ENCODE measurements around the gene AHNAK2.

The AHNAK2 gene

DNA sequence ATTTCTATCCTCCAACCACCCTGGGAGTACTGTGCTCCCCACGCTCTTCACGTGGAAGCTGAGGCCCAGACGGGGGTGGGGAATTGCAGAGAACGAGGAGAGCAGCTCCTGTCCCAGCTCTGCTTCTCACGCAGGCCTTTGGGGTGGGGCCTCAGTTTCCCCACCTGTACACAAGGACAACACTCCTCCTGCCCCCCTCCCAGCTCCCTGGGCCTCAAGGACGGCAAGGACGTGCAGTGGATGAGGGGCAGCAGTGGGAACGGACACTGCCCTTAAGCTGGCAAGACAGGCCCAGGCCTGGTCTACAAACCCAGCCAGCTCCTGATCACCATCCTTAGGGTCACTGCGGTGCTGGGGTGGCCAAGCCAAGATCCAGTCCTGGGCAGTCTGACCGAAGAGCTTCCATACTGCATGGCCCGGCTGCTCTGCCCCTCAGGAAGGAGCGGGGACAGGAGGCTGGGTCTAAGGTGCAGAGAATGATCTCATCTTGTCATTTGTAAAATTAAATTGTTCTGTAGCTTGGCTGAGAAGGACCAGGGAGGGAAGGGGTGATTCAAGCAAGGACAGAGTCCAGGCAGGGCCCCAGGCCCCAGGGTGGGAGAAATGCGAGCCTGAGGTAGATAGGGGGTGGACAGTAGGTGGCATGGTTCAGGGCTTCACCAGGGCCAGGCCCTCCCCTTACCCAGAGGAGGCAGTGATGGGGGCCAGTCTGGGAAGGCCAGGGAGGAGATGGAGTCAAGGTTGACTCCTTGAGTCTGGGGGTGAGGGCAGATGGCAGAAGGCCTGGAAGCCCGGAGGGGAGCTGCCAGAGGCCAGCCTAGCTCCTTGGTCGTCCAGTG is 6.1 kb upstream of the AHNAK2 start:
- no peak for DNase-seq

DNA sequence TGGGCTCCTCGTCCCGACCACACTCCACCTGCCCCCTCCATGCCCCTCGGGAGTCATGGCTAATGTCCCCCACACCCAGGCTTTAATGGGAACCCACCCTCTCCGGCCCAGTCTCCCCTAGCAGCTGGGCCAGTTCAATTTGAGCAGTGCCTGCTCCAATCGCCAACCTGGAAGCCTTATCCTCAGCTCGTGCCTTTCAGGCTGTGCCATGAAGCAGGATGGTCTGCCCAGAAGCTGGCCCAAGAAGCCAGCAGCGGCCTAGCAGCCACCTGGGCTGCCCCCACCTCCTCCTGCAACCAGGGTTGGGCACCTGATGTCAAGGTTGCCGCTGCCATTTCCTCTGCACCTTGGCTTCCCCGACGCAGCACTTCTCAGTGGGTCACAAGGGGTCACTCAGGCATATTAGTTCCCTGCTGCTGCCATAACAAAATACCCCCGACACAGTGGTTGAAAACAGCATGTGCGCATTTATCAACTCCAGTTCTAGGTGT is 5.1 kb upstream of the AHNAK2 start:
- DNase-seq = no peak

DNA sequence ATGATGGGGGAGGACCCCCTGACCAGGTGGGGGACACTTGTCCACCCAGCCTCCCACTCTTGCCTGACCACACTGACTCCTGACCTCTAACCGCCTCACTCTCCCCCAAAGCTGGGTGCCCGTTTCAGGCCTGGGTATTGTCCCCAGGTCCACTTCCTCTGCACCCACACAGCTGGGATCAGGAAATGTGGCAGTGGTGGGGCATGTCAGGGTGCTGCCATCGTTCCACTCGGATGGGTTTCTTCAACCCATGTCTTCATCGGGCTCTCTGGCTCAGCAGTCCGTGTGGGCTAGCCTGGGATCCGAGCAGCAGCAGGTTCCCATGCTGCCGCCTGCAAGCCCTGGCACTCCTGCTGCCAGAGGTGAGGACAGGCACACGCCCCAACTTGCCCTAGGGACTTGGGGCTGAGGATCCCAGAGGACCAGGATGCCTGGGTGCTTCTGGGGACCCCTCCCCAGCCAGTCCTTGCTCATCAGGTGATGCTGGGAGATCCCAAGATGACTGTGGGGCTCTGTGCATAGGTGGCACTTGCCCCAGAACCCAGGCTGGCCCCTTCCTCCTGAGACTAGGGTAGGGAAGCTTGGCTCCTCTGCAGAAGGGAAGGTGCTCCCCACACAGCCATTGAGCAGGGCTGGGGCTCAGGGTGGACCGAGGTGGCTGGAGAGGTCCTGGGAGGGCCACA is 4.5 kb upstream of the AHNAK2 start:
- DNase-seq = no peak

DNA sequence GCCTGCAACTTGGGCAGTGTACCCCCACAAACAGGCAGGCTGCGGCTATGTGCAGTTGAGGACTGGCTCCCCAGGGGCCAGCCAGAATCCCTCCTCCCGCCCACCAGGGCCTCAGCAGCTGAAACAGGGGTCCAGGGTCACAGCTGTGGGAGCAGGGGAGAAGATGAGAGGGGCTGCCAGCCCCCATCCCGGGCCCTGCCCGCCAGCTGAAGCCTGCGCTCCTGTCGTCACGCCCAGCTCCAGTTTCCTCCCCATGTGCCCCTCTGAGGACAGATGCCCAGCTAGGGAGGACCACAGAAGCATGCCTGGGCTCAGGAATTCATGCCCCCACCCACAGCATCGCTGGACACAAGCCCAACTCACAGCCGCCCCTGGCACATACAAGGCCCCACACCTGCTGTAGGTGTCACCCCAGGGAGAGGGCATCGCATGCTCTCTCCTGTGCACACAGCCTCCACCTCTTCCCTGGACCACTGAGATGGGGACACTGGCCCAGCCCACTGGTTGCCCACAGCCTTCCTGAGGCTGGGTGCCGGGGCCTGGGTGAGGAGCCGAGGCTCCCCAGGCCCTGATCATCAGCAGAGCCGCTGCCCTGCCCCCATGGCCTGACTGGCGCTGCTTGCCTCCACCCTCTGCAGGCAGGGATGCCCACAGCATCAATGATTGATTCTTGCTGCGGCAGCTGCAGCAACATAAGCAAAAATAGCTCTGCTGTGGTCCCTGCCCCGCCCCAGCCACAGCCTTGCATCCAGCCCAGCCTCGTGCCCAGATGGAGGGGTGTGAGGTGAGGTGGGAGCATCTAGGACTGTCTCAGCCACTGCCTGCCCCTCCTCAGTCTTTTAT is 3.7 kb upstream of the AHNAK2 start:
- no peak for DNase-seq

DNA sequence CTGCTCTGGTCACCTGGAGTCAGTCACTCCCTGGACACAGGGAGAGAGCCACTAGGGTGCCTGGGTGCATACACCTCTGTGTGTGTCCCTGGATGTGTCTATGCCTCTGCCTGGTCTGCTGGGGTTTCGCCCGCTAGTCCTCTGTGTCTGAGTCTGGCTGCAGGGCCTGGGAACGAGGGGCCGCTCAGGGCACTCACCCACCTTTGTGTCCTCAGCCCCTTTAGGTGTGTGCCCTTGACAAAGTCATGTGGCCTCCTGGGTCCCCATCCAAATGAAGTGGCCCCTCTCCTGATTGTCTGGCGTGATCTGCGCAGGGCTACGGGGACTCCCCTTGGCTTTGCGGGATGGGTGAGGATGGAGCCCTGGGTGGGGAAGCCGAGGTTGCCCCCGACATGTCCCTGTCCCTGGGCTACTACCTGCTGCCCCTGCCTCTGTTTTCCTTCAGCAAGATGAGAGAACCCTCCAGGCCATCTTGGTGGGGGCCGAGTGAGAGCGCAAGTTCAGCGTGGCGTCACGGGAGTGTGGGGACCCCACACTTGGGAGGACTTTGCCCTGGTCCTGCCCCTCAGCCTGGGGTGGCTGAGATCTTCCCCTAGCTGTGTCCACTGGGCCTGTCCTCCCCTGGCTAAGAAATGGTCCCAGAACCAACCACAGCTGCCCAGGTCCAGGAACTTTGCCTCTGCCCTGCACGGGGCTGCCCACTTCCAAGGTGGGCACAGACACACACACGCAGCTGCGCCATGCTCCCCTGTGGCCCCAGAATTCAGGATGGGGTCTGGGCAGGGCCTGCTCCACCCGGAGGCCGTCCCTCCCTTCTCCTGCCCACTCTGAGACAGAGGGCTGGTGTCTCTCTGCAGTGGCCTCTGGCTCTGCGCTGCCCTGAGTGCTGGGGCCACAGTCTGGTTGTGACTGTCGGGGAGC is 2.7 kb upstream of the AHNAK2 start:
- DNase-seq = no peak

DNA sequence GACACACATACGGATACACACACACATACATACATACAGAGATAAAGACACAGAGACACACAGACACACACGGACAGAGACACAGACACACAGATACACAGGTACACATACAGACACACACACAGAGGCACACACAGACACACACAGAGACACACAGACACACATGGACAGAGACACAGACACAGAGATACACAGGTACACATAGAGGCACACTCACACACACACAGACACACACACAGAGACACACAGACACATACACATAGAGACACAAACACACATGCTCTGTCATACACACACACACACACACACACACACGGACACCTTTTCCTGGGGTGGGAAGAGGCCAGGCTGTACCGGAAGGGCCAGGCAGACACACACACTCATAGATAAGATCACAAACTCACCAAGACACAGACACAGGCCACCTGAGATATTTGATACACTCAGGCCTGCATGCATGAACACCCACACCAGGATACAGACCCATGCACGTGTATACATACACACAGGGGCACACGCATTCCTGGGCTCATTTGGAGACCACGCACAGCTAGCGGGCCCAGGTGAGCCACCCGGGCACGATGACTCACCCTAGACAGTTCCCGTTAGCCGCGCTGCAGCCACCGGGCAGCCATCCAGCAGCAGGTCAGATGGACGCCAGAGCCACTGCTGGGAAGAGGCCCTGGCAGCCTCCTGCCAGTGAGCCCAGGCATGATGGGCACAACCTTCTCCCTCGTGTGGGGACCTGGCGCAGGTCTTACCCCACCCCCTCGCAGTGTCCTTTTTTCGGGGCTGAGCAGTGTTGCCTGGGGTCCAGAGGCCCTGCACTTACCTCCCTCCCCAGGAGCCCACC is 1.8 kb upstream of the AHNAK2 start:
- DNase-seq = no peak

DNA sequence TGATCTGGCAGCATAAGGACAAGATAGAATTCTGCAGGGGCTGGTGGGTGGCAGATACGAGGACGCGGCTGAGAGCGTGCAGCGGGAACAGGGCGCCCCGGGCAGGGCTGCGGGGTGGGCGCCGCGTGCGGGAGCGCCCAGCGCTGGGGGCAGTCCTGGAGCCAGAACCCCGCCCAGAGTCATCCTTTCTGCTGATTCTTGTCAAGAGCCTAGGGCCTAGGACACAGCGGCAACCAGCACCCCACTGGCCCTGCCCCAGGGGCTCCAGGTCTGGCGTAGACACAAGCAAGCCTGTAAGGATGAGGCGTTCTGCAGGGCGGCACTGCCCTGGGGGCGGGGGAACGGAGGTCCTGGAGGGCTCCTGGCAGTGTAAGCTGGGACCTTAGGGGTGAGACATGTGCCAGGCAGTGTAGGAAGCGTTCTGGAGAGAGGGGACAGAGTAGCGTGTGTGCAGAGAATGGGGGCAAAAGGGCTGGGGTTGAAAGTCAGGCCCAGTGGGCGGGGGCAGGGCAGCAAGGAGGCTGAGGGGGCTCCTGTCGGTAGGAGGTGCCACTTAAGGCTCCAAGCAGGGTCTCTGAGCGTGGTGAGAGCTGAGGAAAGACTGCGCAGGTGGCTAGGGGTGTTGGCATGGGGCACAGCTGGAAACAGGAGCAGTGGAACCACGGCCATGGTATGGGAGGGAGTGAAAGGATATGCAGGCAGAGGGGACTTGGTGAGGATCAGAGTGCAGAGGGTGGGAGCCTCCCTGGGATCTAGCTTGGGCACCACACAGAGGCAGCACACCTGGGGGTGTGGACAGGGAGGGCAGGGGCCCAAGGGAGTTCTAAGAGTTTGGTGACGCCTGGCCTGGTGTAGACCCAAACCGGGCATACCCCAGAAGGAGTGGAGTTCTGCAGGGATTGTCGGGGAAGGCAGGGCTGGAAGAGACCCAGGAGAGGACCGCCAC is 845 bp upstream of the AHNAK2 start:
- no peak for DNase-seq

DNA sequence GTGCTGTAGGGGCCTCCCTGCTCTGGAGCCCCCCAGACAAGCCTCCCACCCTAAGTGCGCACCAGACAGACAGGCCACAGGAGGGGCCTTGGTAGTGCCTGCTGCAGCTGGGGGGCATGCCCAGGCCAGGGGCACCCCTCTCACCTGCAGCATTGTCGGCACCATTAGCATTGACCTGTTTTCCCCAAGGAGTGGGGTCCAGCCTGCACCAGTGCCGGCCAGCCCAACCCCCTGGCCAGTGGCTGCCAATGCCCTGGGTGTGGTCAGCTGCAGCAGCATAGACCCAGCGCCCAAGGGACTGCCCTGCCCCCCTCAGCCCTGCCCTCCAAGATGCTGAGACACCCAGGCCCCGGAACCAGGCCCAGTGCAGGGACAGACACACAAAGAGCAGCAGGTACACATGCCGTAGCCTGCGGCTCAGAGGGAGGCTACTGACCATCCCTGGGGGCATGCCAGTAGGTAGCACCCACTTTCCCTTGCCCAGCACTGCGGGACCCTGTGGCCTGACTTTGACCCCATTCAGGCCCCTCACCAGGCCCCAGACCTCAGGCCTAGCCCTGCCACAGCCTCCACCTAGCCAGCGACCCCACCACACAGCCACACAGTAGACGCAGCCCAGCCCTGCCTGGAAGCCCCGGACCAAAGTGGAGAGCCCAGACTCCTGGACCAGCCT is 1.0 kb downstream of the AHNAK2 start:
- DNase-seq = no peak

DNA sequence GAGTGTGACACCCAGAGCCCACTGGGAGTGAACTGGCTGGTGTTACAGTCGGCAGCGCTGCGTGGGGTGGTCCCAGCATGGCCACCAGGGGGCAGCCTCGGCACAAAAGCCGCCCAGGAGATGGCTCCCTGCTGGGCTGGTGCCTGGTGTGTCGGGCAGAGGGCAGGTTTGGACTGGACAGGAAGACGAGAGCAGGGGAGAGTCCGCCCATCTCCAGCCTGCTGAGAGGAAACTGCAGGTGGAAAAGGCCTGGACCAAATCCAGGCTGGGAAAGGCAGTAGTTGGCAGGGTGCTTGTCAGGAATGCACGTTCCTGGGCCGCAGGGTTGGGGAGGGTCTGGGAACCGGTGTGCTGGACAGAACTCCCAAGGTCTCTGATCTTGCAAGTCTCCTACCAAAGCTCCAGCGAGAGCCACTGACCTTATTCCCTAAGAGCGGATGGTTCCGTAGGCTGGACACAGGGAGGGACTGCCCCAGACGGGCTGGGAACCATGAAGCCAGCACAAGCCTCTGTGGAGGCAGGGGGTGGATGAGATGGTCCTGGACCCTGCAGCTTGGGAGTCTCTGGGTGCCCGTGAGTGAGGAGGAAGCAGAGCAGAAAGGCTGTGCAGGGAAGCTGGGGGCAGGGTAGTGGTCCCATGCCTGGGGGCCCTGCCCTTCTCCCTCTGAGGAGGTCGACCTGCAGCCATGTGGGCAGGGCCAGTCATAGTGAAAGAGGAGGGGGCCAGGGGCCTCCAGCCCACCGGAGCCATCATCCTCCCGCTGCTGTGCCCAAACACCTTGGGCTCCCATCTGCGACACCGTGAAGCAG is 1.8 kb downstream of the AHNAK2 start:
- DNase-seq = peak; percentile 88

DNA sequence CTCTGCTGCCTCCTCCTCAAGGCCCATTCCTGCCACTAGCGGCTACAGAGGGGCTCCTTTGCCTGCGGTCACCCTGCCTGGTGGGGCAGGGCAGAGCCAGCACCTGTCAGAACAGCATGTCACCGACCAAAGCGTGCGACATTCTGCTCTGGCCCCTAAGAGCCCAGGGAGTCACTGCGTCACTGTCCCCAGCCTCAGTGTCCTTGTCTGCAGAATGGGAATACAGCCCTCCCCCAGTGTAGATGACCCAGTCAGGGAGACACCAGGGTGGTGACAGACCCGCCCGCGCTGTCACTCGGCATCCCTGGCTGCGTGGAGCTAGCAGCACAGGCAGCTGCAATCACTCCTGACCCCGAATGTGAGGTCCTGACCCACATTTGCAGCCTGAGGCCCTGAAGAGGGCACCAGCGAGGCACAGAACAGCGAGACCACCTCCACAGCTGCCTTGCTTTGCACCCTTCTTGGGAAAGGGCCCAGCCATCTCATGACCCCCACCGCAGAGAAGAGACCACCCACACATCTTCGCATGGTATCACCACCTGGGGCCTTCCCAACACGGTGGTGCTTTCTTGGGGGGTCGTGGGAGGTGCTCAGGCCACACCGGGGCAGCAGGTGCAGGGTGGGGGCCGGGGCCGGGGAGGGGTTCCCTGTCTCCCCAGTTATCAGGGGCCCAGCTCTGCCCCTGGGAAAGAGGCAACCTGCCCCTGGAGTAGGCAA is 2.5 kb downstream of the AHNAK2 start:
- no peak for DNase-seq

DNA sequence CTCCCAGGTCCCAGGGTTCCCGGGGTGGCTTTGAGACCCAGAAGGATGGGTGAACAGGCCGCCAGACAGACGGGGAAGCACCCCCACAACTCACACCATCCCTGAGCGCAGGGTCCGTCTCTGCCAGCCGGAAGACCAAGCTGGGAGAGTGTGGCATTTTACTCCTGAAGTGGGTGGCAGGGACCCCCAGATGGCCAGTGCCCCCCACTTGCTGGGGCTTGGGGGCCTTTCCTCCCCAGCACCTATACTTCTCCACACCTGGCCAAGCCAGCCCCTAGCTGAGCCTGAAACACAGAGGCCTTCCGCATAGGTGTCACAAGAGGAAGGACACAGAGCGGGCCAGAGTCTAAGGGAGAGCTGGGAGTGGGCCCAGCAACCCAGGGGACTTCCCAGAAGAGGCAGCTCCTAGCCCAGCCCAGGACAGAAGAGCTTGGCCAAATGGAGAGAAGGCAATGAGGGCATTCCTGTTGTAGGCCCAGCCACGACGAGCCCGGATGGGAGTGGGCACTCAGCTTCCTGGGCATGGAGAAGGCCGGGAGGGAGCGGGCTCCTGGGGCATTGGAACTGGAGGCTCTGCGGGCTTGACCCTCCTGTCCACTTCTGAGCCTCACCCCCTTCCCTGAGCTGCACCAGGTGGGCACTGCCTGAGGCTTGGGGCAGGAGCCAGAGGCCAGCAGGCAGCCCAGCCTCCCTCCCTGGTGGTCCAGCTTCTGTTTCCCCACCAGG is 3.3 kb downstream of the AHNAK2 start:
- no peak for DNase-seq

DNA sequence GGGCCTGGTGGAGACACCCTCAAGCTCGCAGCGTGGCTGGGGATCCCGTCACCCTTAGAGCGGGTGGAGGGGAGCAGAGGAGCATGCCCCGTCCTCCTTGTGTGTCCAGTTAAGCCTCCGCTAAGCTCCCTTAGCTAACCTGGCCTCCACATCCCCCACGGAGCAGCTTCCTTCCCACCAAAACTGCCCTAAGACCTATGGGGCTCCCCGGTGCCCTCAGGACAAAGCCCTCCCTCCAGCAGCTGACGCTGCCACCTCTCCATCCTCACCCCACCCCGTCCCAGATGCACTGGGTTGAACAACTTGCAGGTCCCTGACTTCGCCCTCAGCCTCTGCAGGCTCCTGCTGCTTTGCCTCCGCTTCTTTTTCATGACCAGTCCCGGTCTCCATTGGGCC is 4.0 kb downstream of the AHNAK2 start:
- DNase-seq = no peak

DNA sequence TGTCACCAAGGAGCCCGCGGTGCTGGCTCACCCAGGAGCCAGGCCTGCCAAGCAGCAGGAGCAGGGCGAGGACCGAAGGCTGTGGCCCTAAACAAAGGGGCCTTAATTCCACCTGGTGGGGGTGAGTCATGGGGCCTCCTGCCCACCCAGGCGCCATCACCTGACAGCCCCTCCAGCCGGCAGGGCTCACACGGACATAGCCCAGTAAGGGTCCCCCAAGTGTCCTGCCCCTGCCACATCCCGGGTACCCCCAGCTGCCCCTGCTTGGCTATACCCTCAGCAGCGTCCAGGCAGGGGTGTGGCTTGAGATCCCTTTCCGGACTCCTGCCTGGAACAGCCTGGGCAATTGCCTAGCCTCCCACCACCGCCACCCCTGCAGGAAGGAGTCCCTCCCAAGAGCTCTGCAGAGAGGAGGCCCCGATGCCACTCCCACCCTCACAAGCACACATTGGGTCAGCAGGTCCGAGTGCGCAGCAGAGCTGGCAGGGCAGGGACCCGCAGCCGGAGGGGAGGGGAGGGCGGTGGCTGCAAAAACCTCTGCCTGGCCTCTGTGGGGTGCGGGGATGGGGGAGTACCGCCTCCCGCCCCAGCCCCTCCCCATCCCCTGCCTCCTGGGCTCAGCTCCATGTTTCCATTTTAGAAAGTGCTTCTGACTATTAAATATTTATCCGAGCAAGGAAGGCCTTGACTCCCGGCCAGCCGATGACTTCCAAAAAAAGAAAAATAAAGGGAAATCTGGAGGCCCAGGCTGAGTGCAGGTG is 4.6 kb downstream of the AHNAK2 start:
- no peak for DNase-seq

DNA sequence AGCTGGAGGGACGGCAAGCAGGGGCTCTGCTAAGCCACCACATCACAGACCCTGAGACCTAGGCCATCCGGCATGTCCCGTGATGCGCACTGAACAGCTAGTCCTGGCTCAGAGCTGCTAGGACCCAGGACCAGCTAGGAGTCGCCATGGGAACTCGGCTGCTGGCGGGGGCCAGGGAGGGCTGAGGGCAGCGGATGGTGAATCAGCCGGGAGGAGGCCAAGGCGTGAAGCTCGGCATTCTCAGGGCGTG is 5.1 kb downstream of the AHNAK2 start:
- DNase-seq = peak; percentile 38

DNA sequence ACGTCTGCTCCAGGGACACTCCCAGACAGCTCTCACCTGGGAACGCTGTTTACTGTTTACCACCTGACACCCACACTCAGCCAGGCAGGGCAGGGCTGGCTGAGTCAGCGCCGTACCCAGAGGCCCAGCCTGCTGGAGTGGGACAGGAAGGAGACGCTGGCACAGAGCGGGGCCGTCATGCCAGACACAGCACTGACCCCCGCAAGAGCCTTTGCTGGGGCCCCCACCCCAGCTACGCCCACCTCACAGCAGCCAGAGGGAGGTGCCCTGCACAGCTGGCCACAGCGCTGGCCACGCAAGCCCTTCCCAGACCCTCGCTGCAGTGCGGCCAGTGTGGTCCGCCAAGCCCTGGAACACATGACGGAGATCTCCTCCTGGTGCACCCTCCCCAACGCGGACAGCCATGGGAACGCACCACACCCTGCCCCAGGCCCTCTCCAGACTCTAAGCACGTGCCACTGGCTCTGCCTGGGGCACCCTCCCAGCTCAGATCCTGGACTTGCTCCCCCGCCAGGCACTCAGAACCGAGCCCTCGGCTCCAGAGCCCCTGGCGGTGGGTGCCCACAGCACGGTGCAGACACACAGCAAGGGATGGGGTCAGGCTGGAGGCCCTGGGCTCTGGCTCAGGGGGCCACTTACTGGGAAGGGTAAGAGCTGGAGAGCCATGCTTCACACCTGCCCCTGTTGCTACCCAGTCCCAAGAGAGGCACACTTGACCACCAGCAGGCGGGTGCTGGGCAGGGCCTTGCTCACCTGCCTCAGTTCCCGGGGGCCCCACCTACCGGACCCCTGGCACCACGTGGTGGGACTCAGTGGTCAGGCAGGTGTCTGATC is 5.7 kb downstream of the AHNAK2 start:
- peak; percentile 68 for DNase-seq
